ENCODE measurements around the gene ARPC2. TPM values are rescaled to one million over a fixed set of nuclear protein-coding genes. Genes with fewer than 3 reads are reported as not detected.

The ARPC2 gene
- total and polyA plus RNA-seq, 4 donors, result 163 to 248 (median 214) TPM

GRCh38 chr2:218292048-218293014 lies 75.3 kb downstream of the ARPC2 start, which contains the start of gene TMBIM1:
Gene TMBIM1 (minus strand): TSS chr2:218292503. CDS start chr2:218282141, 10,362 bp downstream.
- H3K27me3 ChIP-seq (ENCODE audit: control insufficient read depth, insufficient read depth, low read length), result peaks cover 4% of the 10 kb centered on the region
- peak within 1 kb of the TSS; percentile 63 for H3K4me3 ChIP-seq (ENCODE audit: low read depth, low read length)
- no peaks in the 10 kb centered on the region for H3K9me3 ChIP-seq (ENCODE audit: control insufficient read depth, insufficient read depth, low read length)
- H3K4me1 ChIP-seq (ENCODE audit: control insufficient read depth, insufficient read depth, low read length), result peaks cover 28% of the 10 kb centered on the region
- 13% methylated on average over 46 of the region's 63 CpGs for WGBS (ENCODE audit: insufficient coverage)
- peak within 1 kb of the TSS; percentile 82 for H3K27ac ChIP-seq (ENCODE audit: low read depth, low read length)
- H3K36me3 ChIP-seq (ENCODE audit: control insufficient read depth, insufficient read depth, low read length), result no peaks in the 10 kb centered on the region
- peak in 1 of 6 donors; percentile 79 for DNase-seq (ENCODE audit: low read depth in 4 of 6, low spot score in 6 of 6)

- no peaks in the 10 kb centered on the region for H3K9me3 ChIP-seq (ENCODE audit: control insufficient read depth, insufficient read depth, low read length)
- peaks cover 24% of the 10 kb centered on the region for H3K4me1 ChIP-seq (ENCODE audit: control insufficient read depth, insufficient read depth, low read length)
- no peak for DNase-seq (ENCODE audit: low read depth in 4 of 6, low spot score in 6 of 6)
- H3K27ac ChIP-seq (ENCODE audit: low read depth, low read length), result no peak overlapping the region
- 0% methylated on average over 1 of the region's 5 CpGs for WGBS (ENCODE audit: insufficient coverage)
- H3K27me3 ChIP-seq (ENCODE audit: control insufficient read depth, insufficient read depth, low read length), result peaks cover 4% of the 10 kb centered on the region
- no peak overlapping the region for H3K4me3 ChIP-seq (ENCODE audit: low read depth, low read length)
- no peaks in the 10 kb centered on the region for H3K36me3 ChIP-seq (ENCODE audit: control insufficient read depth, insufficient read depth, low read length)
Observed at GRCh38 chr2:218293715-218294429, 76.9 kb downstream of the ARPC2 start.

DNA sequence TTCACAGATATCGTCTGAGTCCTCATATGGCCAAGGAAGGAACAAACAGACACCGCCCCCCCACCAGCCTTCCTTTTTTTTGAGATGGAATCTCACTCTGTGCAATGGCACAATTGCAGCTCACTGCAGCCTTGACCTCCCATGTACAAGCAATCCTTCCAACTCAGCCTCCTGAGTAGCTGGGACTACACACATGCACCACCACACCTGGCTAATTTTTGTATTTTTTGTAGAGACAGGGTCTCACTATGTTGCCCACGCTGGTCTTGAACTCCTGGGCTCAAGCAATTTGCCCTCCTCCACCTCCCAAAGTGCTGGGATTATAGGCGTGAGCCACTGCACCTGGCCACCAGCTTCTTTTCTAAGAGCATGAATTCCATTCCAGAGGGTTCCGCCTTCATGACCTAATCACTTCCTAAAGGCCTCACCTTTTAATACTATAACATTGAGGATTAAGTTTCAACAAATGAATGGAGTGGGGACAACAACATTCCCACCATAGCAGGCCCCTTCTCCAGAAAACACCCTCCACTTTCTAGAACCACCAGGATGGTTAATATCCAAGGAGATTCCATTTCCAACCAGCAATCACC lies 77.5 kb downstream of the ARPC2 start:
- no peaks in the 10 kb centered on the region for H3K9me3 ChIP-seq (ENCODE audit: control insufficient read depth, insufficient read depth, low read length)
- no peak overlapping the region for H3K4me3 ChIP-seq (ENCODE audit: low read depth, low read length)
- H3K27ac ChIP-seq (ENCODE audit: low read depth, low read length), result no peak overlapping the region
- H3K36me3 ChIP-seq (ENCODE audit: control insufficient read depth, insufficient read depth, low read length), result no peaks in the 10 kb centered on the region
- 87% methylated on average over 4 of the region's 5 CpGs for WGBS (ENCODE audit: insufficient coverage)
- no peak for DNase-seq (ENCODE audit: low read depth in 4 of 6, low spot score in 6 of 6)
- peaks cover 23% of the 10 kb centered on the region for H3K4me1 ChIP-seq (ENCODE audit: control insufficient read depth, insufficient read depth, low read length)
- peaks cover 4% of the 10 kb centered on the region for H3K27me3 ChIP-seq (ENCODE audit: control insufficient read depth, insufficient read depth, low read length)

GRCh38 chr2:218295029-218295428 lies 78.0 kb downstream of the ARPC2 start:
- Histone ChIP-seq H3K36me3 (ENCODE audit: control insufficient read depth, insufficient read depth, low read length) (no peaks in the 10 kb centered on the region), H3K27me3 (ENCODE audit: control insufficient read depth, insufficient read depth, low read length) (peaks cover 4% of the 10 kb centered on the region), H3K4me1 (ENCODE audit: control insufficient read depth, insufficient read depth, low read length) (peaks cover 19% of the 10 kb centered on the region), H3K9me3 (ENCODE audit: control insufficient read depth, insufficient read depth, low read length) (no peaks in the 10 kb centered on the region), H3K4me3 (ENCODE audit: low read depth, low read length) (no peak overlapping the region), H3K27ac (ENCODE audit: low read depth, low read length) (no peak overlapping the region)
- DNase-seq (ENCODE audit: low read depth in 4 of 6, low spot score in 6 of 6), result no peak
- WGBS (ENCODE audit: insufficient coverage), result 86% methylated on average over 6 of the region's 7 CpGs

- Histone ChIP-seq H3K9me3 (ENCODE audit: control insufficient read depth, insufficient read depth, low read length) (no peaks in the 10 kb centered on the region), H3K27ac (ENCODE audit: low read depth, low read length) (no peak overlapping the region), H3K4me1 (ENCODE audit: control insufficient read depth, insufficient read depth, low read length) (peaks cover 10% of the 10 kb centered on the region), H3K27me3 (ENCODE audit: control insufficient read depth, insufficient read depth, low read length) (peaks cover 4% of the 10 kb centered on the region), H3K36me3 (ENCODE audit: control insufficient read depth, insufficient read depth, low read length) (no peaks in the 10 kb centered on the region), H3K4me3 (ENCODE audit: low read depth, low read length) (no peak overlapping the region)
- 100% methylated on average over 1 of the region's 1 CpG for WGBS (ENCODE audit: insufficient coverage)
- DNase-seq (ENCODE audit: low read depth in 4 of 6, low spot score in 6 of 6), result no peak
Observed at GRCh38 chr2:218296200-218296599, 79.2 kb downstream of the ARPC2 start.

DNA sequence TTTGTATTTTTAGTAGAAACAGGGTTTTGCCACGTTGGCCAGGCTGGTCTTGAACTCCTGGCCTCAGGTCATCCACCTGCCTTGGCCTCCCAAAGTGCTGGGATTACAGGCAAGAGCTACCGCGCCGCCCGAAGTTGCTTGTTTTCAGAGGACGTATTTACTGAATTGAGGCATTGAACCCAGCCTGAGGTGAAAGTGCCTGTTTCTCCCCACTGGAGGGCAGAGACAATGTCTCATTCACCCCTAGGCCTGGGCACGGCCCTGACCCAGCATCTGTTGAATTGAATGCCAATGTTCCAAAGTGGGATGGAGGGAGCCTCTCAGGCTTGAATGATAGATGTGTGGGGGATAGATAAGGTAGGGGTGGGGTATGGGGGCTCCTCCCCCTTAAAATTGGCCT lies 79.9 kb downstream of the ARPC2 start:
- Histone ChIP-seq H3K9me3 (ENCODE audit: control insufficient read depth, insufficient read depth, low read length) (no peaks in the 10 kb centered on the region), H3K27ac (ENCODE audit: low read depth, low read length) (no peak overlapping the region), H3K27me3 (ENCODE audit: control insufficient read depth, insufficient read depth, low read length) (peaks cover 4% of the 10 kb centered on the region), H3K36me3 (ENCODE audit: control insufficient read depth, insufficient read depth, low read length) (no peaks in the 10 kb centered on the region), H3K4me1 (ENCODE audit: control insufficient read depth, insufficient read depth, low read length) (peaks cover 7% of the 10 kb centered on the region), H3K4me3 (ENCODE audit: low read depth, low read length) (no peak overlapping the region)
- no peak for DNase-seq (ENCODE audit: low read depth in 4 of 6, low spot score in 6 of 6)
- WGBS (ENCODE audit: insufficient coverage), result 80% methylated on average over 7 of the region's 7 CpGs

DNA sequence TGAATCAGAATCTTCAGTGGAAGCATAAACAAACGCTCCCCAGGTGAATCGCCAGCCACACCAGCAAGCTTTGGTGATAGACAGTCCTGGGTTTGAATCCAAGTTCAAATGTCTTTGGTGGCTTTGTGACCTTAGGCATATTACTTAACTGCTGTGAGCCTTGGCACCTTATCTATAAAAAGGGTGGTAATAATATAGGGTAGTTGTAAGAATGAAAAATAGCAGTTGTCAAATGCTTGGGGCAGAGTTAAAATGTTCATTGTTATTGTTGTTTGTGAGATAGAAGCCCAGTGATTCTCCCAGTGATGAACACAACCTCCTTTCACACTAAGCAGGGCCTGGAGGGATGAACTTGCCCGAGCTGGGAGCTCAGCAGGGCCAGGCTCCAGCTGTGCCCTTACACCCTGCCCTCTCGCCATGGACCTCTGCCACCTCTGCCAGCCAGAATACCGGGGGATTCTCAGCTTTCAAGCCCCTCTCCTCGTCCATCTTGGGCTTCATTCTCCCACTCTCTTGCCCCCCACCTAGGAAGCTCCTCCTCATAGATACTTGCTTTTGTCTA lies 81.4 kb downstream of the ARPC2 start:
- no peak for DNase-seq (ENCODE audit: low read depth in 4 of 6, low spot score in 6 of 6)
- no peaks in the 10 kb centered on the region for H3K9me3 ChIP-seq (ENCODE audit: control insufficient read depth, insufficient read depth, low read length)
- H3K27ac ChIP-seq (ENCODE audit: low read depth, low read length), result no peak overlapping the region
- peaks cover 3% of the 10 kb centered on the region for H3K4me1 ChIP-seq (ENCODE audit: control insufficient read depth, insufficient read depth, low read length)
- 71% methylated on average over 6 of the region's 6 CpGs for WGBS (ENCODE audit: insufficient coverage)
- no peaks in the 10 kb centered on the region for H3K27me3 ChIP-seq (ENCODE audit: control insufficient read depth, insufficient read depth, low read length)
- no peaks in the 10 kb centered on the region for H3K36me3 ChIP-seq (ENCODE audit: control insufficient read depth, insufficient read depth, low read length)
- no peak overlapping the region for H3K4me3 ChIP-seq (ENCODE audit: low read depth, low read length)

DNA sequence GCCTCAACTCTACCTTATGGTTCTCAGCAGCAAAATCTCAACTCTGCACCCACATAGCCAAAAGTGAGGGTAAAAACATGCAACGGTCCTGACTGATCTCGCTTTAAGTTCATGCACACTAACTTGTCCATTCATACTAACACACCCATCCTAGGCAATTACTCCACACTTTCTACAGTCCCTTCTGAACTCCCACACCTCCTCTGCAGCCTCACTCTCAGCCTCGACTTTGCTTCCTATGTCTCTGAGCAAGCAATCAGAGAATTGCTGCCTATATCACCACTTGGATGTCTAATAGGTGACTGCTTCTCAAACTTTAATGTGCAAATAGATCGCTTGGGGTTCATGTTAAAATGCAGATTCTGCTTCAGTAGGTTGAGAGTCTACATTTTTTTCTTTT lies 83.2 kb downstream of the ARPC2 start:
- Histone ChIP-seq H3K4me1 (ENCODE audit: control insufficient read depth, insufficient read depth, low read length) (peaks cover 3% of the 10 kb centered on the region), H3K36me3 (ENCODE audit: control insufficient read depth, insufficient read depth, low read length) (no peaks in the 10 kb centered on the region), H3K9me3 (ENCODE audit: control insufficient read depth, insufficient read depth, low read length) (no peaks in the 10 kb centered on the region), H3K4me3 (ENCODE audit: low read depth, low read length) (no peak overlapping the region), H3K27me3 (ENCODE audit: control insufficient read depth, insufficient read depth, low read length) (no peaks in the 10 kb centered on the region), H3K27ac (ENCODE audit: low read depth, low read length) (no peak overlapping the region)
- WGBS (ENCODE audit: insufficient coverage), result 73% methylated on average over 3 of the region's 4 CpGs
- no peak for DNase-seq (ENCODE audit: low read depth in 4 of 6, low spot score in 6 of 6)

DNA sequence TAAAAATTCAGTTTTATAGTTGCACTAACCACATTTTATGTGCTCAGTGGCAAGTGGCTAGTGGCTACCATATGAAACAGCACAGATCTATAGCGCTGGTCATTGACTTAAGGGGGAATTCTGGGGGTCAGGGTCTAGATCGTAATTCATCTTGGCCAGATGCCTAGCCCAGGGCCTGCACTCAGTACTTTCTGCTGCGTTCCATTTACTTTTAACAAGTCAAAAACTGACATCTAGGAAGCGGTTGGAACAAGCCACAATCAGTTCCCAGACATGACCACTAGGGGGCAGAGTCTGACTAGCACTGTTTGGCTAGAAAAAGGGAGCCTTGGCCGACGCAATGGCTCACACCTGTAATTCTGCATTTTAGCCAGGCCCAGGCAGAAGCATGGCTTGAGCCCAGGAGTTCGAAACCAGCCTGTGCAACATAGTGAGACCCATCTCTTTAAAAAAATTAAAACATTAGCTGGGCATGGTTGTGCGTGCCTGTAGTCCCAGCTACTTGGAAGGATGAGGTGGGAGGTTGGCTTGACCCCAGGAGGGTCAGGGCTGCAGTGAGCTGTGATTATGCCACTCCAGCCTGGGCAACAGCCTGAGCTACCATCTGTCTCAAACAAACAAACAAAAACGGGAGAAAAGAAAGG lies 84.3 kb downstream of the ARPC2 start:
- Histone ChIP-seq H3K27me3 (ENCODE audit: control insufficient read depth, insufficient read depth, low read length) (no peaks in the 10 kb centered on the region), H3K36me3 (ENCODE audit: control insufficient read depth, insufficient read depth, low read length) (no peaks in the 10 kb centered on the region), H3K9me3 (ENCODE audit: control insufficient read depth, insufficient read depth, low read length) (no peaks in the 10 kb centered on the region), H3K4me3 (ENCODE audit: low read depth, low read length) (no peak overlapping the region), H3K27ac (ENCODE audit: low read depth, low read length) (no peak overlapping the region), H3K4me1 (ENCODE audit: control insufficient read depth, insufficient read depth, low read length) (peaks cover 3% of the 10 kb centered on the region)
- 5% methylated on average over 8 of the region's 9 CpGs for WGBS (ENCODE audit: insufficient coverage)
- peak in 5 of 6 donors; percentile 57 to 94 (median 73) for DNase-seq (ENCODE audit: low read depth in 4 of 6, low spot score in 6 of 6)
